Liver (tissue), 9 donors: ENCODE measurements around the gene MYO1H. TPM values are rescaled to one million over a fixed set of nuclear protein-coding genes. Genes with fewer than 3 reads are reported as not detected.

Experiments used
- DNase-seq: peaks from one replicate; pipeline ENCODE4 v3.0.0-alpha.2; 2017; ENCODE audit warnings: low spot score
- H3K27ac ChIP-seq, 2 donors: one replicate each; pipeline ENCODE4 v1.7.0; 2013; ENCODE audit warnings: inconsistent platforms in 2 of 2, low read length in 2 of 2, control low read depth in 1 of 2, low read depth in 1 of 2, mild to moderate bottlenecking in 1 of 2
- H3K27me3 ChIP-seq, 4 donors: one replicate each; pipeline versions ENCODE4 v1.6.1 to v1.7.0; 2013; ENCODE audit warnings: low read length in 3 of 4, inconsistent platforms in 1 of 4, mild to moderate bottlenecking in 1 of 4, moderate library complexity in 1 of 4; ENCODE audit not compliant: control insufficient read depth in 4 of 4, insufficient read depth in 4 of 4
- H3K36me3 ChIP-seq, 4 donors: one replicate each; pipeline versions ENCODE4 v1.6.1 to v1.7.0; 2013; ENCODE audit warnings: low read length in 3 of 4, mild to moderate bottlenecking in 3 of 4, low read depth in 1 of 4, moderate library complexity in 1 of 4; ENCODE audit not compliant: control insufficient read depth in 4 of 4, insufficient read depth in 3 of 4
- H3K4me1 ChIP-seq, 4 donors: one replicate each; pipeline versions ENCODE4 v1.6.1 to v1.7.0; 2013; ENCODE audit warnings: low read length in 3 of 4, mild to moderate bottlenecking in 3 of 4, moderate library complexity in 1 of 4; ENCODE audit not compliant: control insufficient read depth in 4 of 4, insufficient read depth in 4 of 4
- H3K4me3 ChIP-seq, 3 donors: one replicate each; pipeline versions ENCODE4 v1.6.1 to v1.7.0; 2013; ENCODE audit warnings: low read length in 3 of 3, control low read depth in 1 of 3, low read depth in 1 of 3, mild to moderate bottlenecking in 1 of 3
- H3K9ac ChIP-seq, 2 donors: one replicate each; pipeline ENCODE4 v1.7.0; 2013; ENCODE audit warnings: low read length in 2 of 2, mild to moderate bottlenecking in 2 of 2, moderate library complexity in 2 of 2, control low read depth in 1 of 2, low read depth in 1 of 2
- H3K9me3 ChIP-seq, 4 donors: one replicate each; pipeline versions ENCODE4 v1.6.1 to v1.7.0; 2013; ENCODE audit warnings: low read length in 3 of 4; ENCODE audit not compliant: control insufficient read depth in 4 of 4
- ATF3 ChIP-seq: IDR thresholded peaks from 2 replicates; pipeline ENCODE4 v1.6.1; 2016; ENCODE audit warnings: antibody characterized with exemption
- GABPA ChIP-seq, 2 donors: IDR thresholded peaks in 1 of 2; conservative IDR thresholded peaks in 1 of 2; 2 replicates each; pipeline ENCODE4 v1.6.1; 2016; ENCODE audit warnings: antibody characterized with exemption in 2 of 2, mild to moderate bottlenecking in 1 of 2, moderate library complexity in 1 of 2
- HNF4A ChIP-seq, 2 donors: conservative IDR thresholded peaks; 2 replicates each; pipeline ENCODE4 v1.6.1; 2016; ENCODE audit warnings: antibody characterized with exemption in 2 of 2, mild to moderate bottlenecking in 2 of 2
- HNF4G ChIP-seq: IDR thresholded peaks from 2 replicates; pipeline ENCODE4 v1.6.1; 2016; ENCODE audit warnings: antibody characterized with exemption
- NR2F2 ChIP-seq: IDR thresholded peaks from 2 replicates; pipeline ENCODE4 v1.6.1; 2016; ENCODE audit warnings: antibody characterized with exemption
- REST ChIP-seq: IDR thresholded peaks from 2 replicates; pipeline ENCODE4 v1.6.1; 2016; ENCODE audit warnings: antibody characterized with exemption, mild to moderate bottlenecking
- RXRA ChIP-seq, 2 donors: IDR thresholded peaks; 2 replicates each; pipeline ENCODE4 v1.6.1; 2017 to 2018; ENCODE audit warnings: antibody characterized with exemption in 2 of 2, mild to moderate bottlenecking in 1 of 2
- SP1 ChIP-seq: IDR thresholded peaks from 2 replicates; pipeline ENCODE4 v1.6.1; 2018; ENCODE audit warnings: antibody characterized with exemption, mild to moderate bottlenecking
- TAF1 ChIP-seq: conservative IDR thresholded peaks from 2 replicates; pipeline ENCODE4 v1.6.1; 2016; ENCODE audit warnings: antibody characterized with exemption, mild to moderate bottlenecking
- YY1 ChIP-seq: IDR thresholded peaks from 2 replicates; pipeline ENCODE4 v1.6.1; 2016; ENCODE audit warnings: antibody characterized with exemption, mild to moderate bottlenecking
- WGBS: extraction: QIAGEN DNeasy Blood & Tissue Kit; methylation state at CpG from one replicate; pipeline ENCODE4 v1.1.7; 2013; 5-methylcytosine and 5-hydroxymethylcytosine counted together
- polyA plus RNA-seq, 2 donors: library from polyadenylated mRNA; stranded (reverse) in 1 of 2; unstranded in 1 of 2; fragments of 200-250 nt in 1 of 2; fragments of >200 nt in 1 of 2; fragmentation: Nextera tagmentation in 1 of 2; extraction: Ambion mirVana in 1 of 2; gene quantifications; one replicate each; pipeline versions ENCODE4 v1.2.1 to v1.2.3, GENCODE V29; 2013 to 2015
- total RNA-seq, 2 donors: library from RNA; depleted of rRNA; stranded (reverse); fragments of >200 nt; gene quantifications; one replicate each; pipeline ENCODE4 v1.2.3, GENCODE V29; 2014
- TF ChIP-seq, protein P1 (sequence below): IDR thresholded peaks from 2 replicates; pipeline ENCODE4 v1.6.1; 2016; ENCODE audit warnings: antibody characterized with exemption
- TF ChIP-seq, protein P2 (sequence below): fragments of 150-350 bp; IDR thresholded peaks from 2 replicates; pipeline ENCODE4 v1.5.1; 2017; ENCODE audit warnings: improper control_type of control experiment, low read depth, low read length; ENCODE audit not compliant: missing input control
- donor health status: healthy.
- donor health status: healthy.
- donor health status: healthy.
- donor health status: healthy.
- donor health status: healthy.

The MYO1H gene
- total and polyA plus RNA-seq, 4 donors = not detected

- Histone ChIP-seq H3K27me3 (no peaks in the 10 kb centered on the region), H3K27ac (no peak overlapping the region), H3K9ac (no peak overlapping the region), H3K36me3 (peaks cover 9 to 52% (median 27%) of the 10 kb centered on the region in 4 donors), H3K9me3 (no peaks in the 10 kb centered on the region), H3K4me3 (no peak overlapping the region), H3K4me1 (peaks cover 0 to 9% (median 4%) of the 10 kb centered on the region in 4 donors)
- 95% methylated on average over 23 of the region's 23 CpGs for whole genome bisulfite sequencing
- TF ChIP-seq ATF3 = no peak
- no peak for TF ChIP-seq SP1
- no peak for TF ChIP-seq REST
- TF ChIP-seq GABPA (IDR thresholded peaks at IDR 0.05 in 1 of 2, conservative IDR thresholded peaks at IDR 0.05 in 1 of 2) = no peak
- TF ChIP-seq HNF4G = no peak
- DNase-seq = no peak
Observed at GRCh38 chr12:109451400-109451799, 103.7 kb downstream of the MYO1H start.

DNA sequence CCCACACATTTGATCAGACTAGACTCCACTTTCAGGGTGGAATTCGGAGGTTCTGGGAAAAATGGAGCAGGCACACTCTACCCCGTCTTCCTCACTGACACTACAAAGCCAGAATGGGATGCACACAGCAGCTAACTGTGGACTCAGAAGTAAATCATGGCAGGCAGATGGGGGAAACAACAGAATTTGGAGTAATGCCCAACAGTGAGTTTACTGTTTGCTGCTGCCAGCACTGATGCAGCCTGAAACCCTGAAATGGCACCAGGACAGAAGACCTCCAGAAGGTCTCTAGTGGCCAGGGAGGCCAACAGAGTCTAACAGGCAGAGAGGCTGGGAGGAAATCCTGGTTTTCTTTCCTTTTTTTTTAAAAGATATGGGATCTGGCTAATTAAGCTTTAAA, 104.8 kb downstream of the MYO1H start:
- Histone ChIP-seq H3K9me3 (no peaks in the 10 kb centered on the region), H3K4me3 (no peak overlapping the region), H3K27me3 (no peaks in the 10 kb centered on the region), H3K27ac (no peak overlapping the region), H3K36me3 (peaks cover 10 to 53% (median 31%) of the 10 kb centered on the region in 4 donors), H3K4me1 (peaks cover 0 to 9% (median 4%) of the 10 kb centered on the region in 4 donors), H3K9ac (no peak overlapping the region)
- DNase-seq = no peak
- TF ChIP-seq HNF4A (conservative IDR thresholded peaks at IDR 0.05) (no peak), SP1 (no peak), YY1 (no peak)
- TF ChIP-seq, protein P1, sequence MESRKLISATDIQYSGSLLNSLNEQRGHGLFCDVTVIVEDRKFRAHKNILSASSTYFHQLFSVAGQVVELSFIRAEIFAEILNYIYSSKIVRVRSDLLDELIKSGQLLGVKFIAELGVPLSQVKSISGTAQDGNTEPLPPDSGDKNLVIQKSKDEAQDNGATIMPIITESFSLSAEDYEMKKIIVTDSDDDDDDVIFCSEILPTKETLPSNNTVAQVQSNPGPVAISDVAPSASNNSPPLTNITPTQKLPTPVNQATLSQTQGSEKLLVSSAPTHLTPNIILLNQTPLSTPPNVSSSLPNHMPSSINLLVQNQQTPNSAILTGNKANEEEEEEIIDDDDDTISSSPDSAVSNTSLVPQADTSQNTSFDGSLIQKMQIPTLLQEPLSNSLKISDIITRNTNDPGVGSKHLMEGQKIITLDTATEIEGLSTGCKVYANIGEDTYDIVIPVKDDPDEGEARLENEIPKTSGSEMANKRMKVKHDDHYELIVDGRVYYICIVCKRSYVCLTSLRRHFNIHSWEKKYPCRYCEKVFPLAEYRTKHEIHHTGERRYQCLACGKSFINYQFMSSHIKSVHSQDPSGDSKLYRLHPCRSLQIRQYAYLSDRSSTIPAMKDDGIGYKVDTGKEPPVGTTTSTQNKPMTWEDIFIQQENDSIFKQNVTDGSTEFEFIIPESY = no peak
- TF ChIP-seq, protein P2, sequence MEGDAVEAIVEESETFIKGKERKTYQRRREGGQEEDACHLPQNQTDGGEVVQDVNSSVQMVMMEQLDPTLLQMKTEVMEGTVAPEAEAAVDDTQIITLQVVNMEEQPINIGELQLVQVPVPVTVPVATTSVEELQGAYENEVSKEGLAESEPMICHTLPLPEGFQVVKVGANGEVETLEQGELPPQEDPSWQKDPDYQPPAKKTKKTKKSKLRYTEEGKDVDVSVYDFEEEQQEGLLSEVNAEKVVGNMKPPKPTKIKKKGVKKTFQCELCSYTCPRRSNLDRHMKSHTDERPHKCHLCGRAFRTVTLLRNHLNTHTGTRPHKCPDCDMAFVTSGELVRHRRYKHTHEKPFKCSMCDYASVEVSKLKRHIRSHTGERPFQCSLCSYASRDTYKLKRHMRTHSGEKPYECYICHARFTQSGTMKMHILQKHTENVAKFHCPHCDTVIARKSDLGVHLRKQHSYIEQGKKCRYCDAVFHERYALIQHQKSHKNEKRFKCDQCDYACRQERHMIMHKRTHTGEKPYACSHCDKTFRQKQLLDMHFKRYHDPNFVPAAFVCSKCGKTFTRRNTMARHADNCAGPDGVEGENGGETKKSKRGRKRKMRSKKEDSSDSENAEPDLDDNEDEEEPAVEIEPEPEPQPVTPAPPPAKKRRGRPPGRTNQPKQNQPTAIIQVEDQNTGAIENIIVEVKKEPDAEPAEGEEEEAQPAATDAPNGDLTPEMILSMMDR = no peak
- WGBS = 48% methylated on average over 2 of the region's 2 CpGs

DNA sequence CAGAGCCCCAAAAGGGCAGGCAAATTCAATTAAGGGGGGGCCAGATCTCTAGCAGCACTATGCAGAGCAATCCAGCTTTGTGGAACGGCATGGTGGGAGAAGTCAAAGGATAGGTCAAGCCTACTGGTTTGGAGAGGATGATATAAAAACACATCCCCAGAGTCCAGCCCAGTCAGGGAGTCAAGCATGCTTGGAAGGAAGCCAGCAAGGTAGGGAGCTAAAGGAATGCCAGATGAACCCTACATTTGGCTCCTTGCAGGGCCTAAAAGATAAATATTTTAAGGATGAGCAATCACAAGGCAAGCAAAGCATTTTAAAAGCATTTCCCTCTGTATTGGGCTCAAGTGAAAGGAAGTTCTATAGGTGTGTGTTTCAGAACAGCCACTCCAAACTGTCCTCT, 108.0 kb downstream of the MYO1H start:
- Histone ChIP-seq H3K36me3 (peaks cover 12 to 55% (median 32%) of the 10 kb centered on the region in 4 donors), H3K9me3 (no peaks in the 10 kb centered on the region), H3K27ac (no peak overlapping the region), H3K9ac (no peak overlapping the region), H3K4me1 (peaks cover 0 to 6% (median 2%) of the 10 kb centered on the region in 4 donors), H3K27me3 (no peaks in the 10 kb centered on the region), H3K4me3 (no peak overlapping the region)
- WGBS = 96% methylated on average over 1 of the region's 1 CpG
- DNase-seq = no peak
- no peak for TF ChIP-seq NR2F2
- TF ChIP-seq RXRA (IDR thresholded peaks at IDR 0.05) = no peak
- TF ChIP-seq HNF4A (conservative IDR thresholded peaks at IDR 0.05) = no peak
- TF ChIP-seq, protein P1 = no peak
- TF ChIP-seq GABPA (IDR thresholded peaks at IDR 0.05 in 1 of 2, conservative IDR thresholded peaks at IDR 0.05 in 1 of 2) = no peak
- no peak for TF ChIP-seq SP1
- no peak for TF ChIP-seq TAF1
- TF ChIP-seq, protein P2 = no peak
- TF ChIP-seq HNF4G = no peak
